Stomach (tissue), 4 donors: ENCODE results near the gene MANSC1.

Source experiments
- EP300 ChIP-seq: sonication (generic); formaldehyde crosslinking; IDR thresholded peaks from one replicate; pipeline ENCODE4 v1.6.1; 2017; ENCODE audit warnings: antibody characterized with exemption
- POLR2A ChIP-seq, 4 donors: fragments of 450-650 bp; IDR thresholded peaks; one replicate each; pipeline ENCODE4 v1.6.1; 2016; ENCODE audit warnings: antibody characterized with exemption in 4 of 4, control low read depth in 2 of 4, mild to moderate bottlenecking in 1 of 4, moderate library complexity in 1 of 4
- POLR2AphosphoS5 ChIP-seq, 3 donors: sonication (generic); formaldehyde crosslinking; IDR thresholded peaks; one replicate each; pipeline ENCODE4 v1.6.1; 2016; ENCODE audit warnings: antibody characterized with exemption in 3 of 3
- TF ChIP-seq, protein P1 (sequence below), 7 experiments: fragments of 450-650 bp in 4 of 7; fragments of 200-600 bp in 3 of 7; sonication (generic) in 3 of 7; IDR thresholded peaks; one replicate each; pipeline ENCODE4 v1.5.1; 2016 to 2019; ENCODE audit warnings: antibody characterized with exemption in 7 of 7, control low read depth in 2 of 7, mild to moderate bottlenecking in 1 of 7

DNA sequence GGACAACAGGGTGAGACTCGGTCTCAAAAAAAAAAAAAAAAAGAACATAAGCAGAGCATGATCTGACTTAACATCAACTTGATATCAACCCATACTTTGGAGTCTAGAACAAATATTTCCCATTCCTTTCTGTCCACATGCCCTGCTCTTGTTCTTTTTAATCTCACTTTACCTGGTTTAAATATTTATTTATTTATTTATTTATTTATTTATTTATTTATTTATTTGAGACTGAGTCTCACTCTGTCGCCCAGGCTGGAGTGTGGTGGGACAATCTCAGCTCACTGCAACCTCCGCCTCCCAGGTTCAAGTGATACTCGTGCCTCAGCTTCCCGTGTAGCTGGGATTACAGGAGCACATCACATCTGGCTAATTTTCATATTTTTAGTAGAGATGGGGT lies 63.6 kb downstream of the MANSC1 start:
- TF ChIP-seq, protein P1, sequence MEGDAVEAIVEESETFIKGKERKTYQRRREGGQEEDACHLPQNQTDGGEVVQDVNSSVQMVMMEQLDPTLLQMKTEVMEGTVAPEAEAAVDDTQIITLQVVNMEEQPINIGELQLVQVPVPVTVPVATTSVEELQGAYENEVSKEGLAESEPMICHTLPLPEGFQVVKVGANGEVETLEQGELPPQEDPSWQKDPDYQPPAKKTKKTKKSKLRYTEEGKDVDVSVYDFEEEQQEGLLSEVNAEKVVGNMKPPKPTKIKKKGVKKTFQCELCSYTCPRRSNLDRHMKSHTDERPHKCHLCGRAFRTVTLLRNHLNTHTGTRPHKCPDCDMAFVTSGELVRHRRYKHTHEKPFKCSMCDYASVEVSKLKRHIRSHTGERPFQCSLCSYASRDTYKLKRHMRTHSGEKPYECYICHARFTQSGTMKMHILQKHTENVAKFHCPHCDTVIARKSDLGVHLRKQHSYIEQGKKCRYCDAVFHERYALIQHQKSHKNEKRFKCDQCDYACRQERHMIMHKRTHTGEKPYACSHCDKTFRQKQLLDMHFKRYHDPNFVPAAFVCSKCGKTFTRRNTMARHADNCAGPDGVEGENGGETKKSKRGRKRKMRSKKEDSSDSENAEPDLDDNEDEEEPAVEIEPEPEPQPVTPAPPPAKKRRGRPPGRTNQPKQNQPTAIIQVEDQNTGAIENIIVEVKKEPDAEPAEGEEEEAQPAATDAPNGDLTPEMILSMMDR (IDR thresholded peaks at IDR 0.05) = no peak
- TF ChIP-seq EP300 = no peak
- TF ChIP-seq POLR2AphosphoS5 (IDR thresholded peaks at IDR 0.05) = no peak
- no peak for TF ChIP-seq POLR2A (IDR thresholded peaks at IDR 0.05)
